K562 (cell line): ENCODE data around the gene LYPLA2. TPM values are rescaled to one million over a fixed set of nuclear protein-coding genes. Genes with fewer than 3 reads are reported as not detected.

Experiments
- C11orf30 ChIP-seq: fragments of 450-650 bp; IDR thresholded peaks from 2 replicates; pipeline ENCODE4 v1.6.1; 2016; ENCODE audit warnings: low read depth, mild to moderate bottlenecking
- CTCFL ChIP-seq: IDR thresholded peaks from 2 replicates; pipeline ENCODE4 v1.6.1; 2011; ENCODE audit warnings: borderline replicate concordance, low read depth, mild to moderate bottlenecking, moderate library complexity, low read length; ENCODE audit not compliant: insufficient read depth, poor library complexity, severe bottlenecking
- GABPA ChIP-seq: fragments of 200-800 bp; sonication (Bioruptor generic); conservative IDR thresholded peaks from 2 replicates; pipeline ENCODE4 v1.6.1; 2016; ENCODE audit warnings: low read depth, missing genetic modification characterization, missing compliant biosample characterization
- HDAC2 ChIP-seq: fragments of 450-650 bp; IDR thresholded peaks from 2 replicates; pipeline ENCODE4 v1.6.1; 2016; ENCODE audit warnings: mild to moderate bottlenecking
- ILF3 ChIP-seq: fragments of 450-650 bp; IDR thresholded peaks from 2 replicates; pipeline ENCODE4 v1.6.1; 2018; ENCODE audit warnings: antibody characterized with exemption, mild to moderate bottlenecking, moderate library complexity, borderline replicate concordance
- JUND ChIP-seq, 2 experiments: IDR thresholded peaks; 2 replicates in 1 of 2; 3 replicates in 1 of 2; pipeline ENCODE4 v1.6.1; 2011; ENCODE audit warnings: borderline replicate concordance in 2 of 2, low read depth in 2 of 2, low read length in 2 of 2, improper control_type of control experiment in 1 of 2, missing biosample characterization in 1 of 2, missing genetic modification characterization in 1 of 2, missing genetic modification reagents in 1 of 2
- KAT2B ChIP-seq: IDR thresholded peaks from one replicate; pipeline ENCODE4 v1.6.1; 2012; ENCODE audit warnings: low read depth, mild to moderate bottlenecking, control low read depth, inconsistent platforms, low read length, moderate library complexity
- MYC ChIP-seq, 2 experiments: fragments of 250-450 bp in 1 of 2; sonication (Bioruptor Pico) in 1 of 2; IDR thresholded peaks; 2 replicates each; pipeline versions ENCODE4 v1.5.1 to v1.6.1; 2012 to 2021; ENCODE audit warnings: low read depth in 2 of 2, borderline replicate concordance in 1 of 2, improper control_type of control experiment in 1 of 2, low read length in 1 of 2, mild to moderate bottlenecking in 1 of 2, moderate library complexity in 1 of 2
- PCBP2 ChIP-seq: fragments of 200-400 bp; formaldehyde crosslinking; IDR thresholded peaks from 2 replicates; pipeline ENCODE4 v1.6.1; 2018; ENCODE audit warnings: low read length, low read depth, mild to moderate bottlenecking, moderate library complexity; ENCODE audit not compliant: poor library complexity, severe bottlenecking
- PRMT5 ChIP-seq: sonication (generic); formaldehyde crosslinking; IDR thresholded peaks from 2 replicates; pipeline ENCODE4 v1.5.0; 2020; ENCODE audit warnings: missing genetic modification reagents
- SOX6 ChIP-seq: fragments of 450-650 bp; IDR thresholded peaks from 2 replicates; pipeline ENCODE4 v1.6.1; 2014; ENCODE audit warnings: mild to moderate bottlenecking
- TCF3 ChIP-seq: sonication (generic); formaldehyde crosslinking; IDR thresholded peaks from 2 replicates; pipeline ENCODE4 v1.4.0; 2020; ENCODE audit warnings: mild to moderate bottlenecking, missing genetic modification reagents
- ZBTB8A ChIP-seq: fragments of 450-650 bp; IDR thresholded peaks from 2 replicates; pipeline ENCODE4 v1.6.1; 2018; ENCODE audit warnings: mild to moderate bottlenecking, moderate library complexity; ENCODE audit not compliant: partially characterized antibody
- ZNF507 ChIP-seq: conservative IDR thresholded peaks from 2 replicates; pipeline ENCODE4 v1.6.1; 2017; ENCODE audit warnings: missing genetic modification characterization, missing compliant biosample characterization
- ZNF584 ChIP-seq: fragments of 200-800 bp; sonication (Bioruptor generic); IDR thresholded peaks from 2 replicates; pipeline ENCODE4 v1.6.1; 2016; ENCODE audit warnings: low read depth, mild to moderate bottlenecking, missing genetic modification characterization, missing compliant biosample characterization
- ZNF639 ChIP-seq, 2 experiments: fragments of 200-800 bp in 1 of 2; sonication (Bioruptor generic) in 1 of 2; sonication (generic) in 1 of 2; formaldehyde crosslinking in 1 of 2; IDR thresholded peaks in 1 of 2; conservative IDR thresholded peaks in 1 of 2; 2 replicates each; pipeline versions ENCODE4 v1.5.0 to v1.6.1; 2016 to 2020; ENCODE audit warnings: missing compliant biosample characterization in 1 of 2, missing genetic modification characterization in 1 of 2, missing genetic modification reagents in 1 of 2
- polyA plus RNA-seq, 8 experiments: library from polyadenylated mRNA; depleted of rRNA in 4 of 8; stranded (reverse) in 5 of 8; unstranded in 3 of 8; fragments of >200 nt; fragmentation: Nextera tagmentation in 2 of 8; fragmentation: Illumina TruSeq in 1 of 8; extraction: Ambion mirVana in 2 of 8; extraction: Trizol in 1 of 8; gene quantifications; 2 replicates each; pipeline versions ENCODE4 v1.2.1 to v1.2.3, GENCODE V29; 2011 to 2014; ENCODE audit warnings: inconsistent platforms in 1 of 8, missing spikeins in 1 of 8
- total RNA-seq, 7 experiments: library from RNA; depleted of rRNA in 6 of 7; stranded (reverse); fragments of >200 nt in 6 of 7; fragmentation: Illumina TruSeq in 2 of 7; extraction: Trizol in 2 of 7; gene quantifications; 2 replicates each; pipeline versions ENCODE4 v1.2.1 to v1.2.3, GENCODE V29; 2011 to 2021; ENCODE audit warnings: low replicate concordance in 1 of 7
- TF ChIP-seq, protein P1 (sequence below): fragments of 250-450 bp; sonication (Bioruptor Pico); IDR thresholded peaks from 2 replicates; pipeline ENCODE4 v1.9.0; 2021; ENCODE audit warnings: mild to moderate bottlenecking, inconsistent platforms
- TF ChIP-seq, protein P2 (sequence below): fragments of 250-450 bp; sonication (Bioruptor Pico); IDR thresholded peaks from 2 replicates; pipeline ENCODE4 v1.8.0; 2021; ENCODE audit warnings: moderate library complexity, mild to moderate bottlenecking, inconsistent platforms

Gene LYPLA2
- total and polyA plus RNA-seq, 9 of the 15 experiments (the other 6 are each of a cell fraction or from before 2014, with no cell fraction given), result 3.9 to 128 (median 60.1) TPM

GRCh38 chr1:23743287-23744152 is 47.4 kb upstream of the LYPLA2 start, which contains the start of gene ELOA (continued):
- TF ChIP-seq, protein P1, sequence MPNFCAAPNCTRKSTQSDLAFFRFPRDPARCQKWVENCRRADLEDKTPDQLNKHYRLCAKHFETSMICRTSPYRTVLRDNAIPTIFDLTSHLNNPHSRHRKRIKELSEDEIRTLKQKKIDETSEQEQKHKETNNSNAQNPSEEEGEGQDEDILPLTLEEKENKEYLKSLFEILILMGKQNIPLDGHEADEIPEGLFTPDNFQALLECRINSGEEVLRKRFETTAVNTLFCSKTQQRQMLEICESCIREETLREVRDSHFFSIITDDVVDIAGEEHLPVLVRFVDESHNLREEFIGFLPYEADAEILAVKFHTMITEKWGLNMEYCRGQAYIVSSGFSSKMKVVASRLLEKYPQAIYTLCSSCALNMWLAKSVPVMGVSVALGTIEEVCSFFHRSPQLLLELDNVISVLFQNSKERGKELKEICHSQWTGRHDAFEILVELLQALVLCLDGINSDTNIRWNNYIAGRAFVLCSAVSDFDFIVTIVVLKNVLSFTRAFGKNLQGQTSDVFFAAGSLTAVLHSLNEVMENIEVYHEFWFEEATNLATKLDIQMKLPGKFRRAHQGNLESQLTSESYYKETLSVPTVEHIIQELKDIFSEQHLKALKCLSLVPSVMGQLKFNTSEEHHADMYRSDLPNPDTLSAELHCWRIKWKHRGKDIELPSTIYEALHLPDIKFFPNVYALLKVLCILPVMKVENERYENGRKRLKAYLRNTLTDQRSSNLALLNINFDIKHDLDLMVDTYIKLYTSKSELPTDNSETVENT (CRISPR knock-in tag), result peak; percentile 58
- TF ChIP-seq GABPA (tag) (peak; percentile 97), JUND (IDR thresholded peaks at IDR 0.05; ENCODE audit: borderline replicate concordance, low read depth, low read length) (no peak), JUND (tag; IDR thresholded peaks at IDR 0.05; ENCODE audit: borderline replicate concordance, low read depth, low read length) (no peak; the same call in 2 of the 3 replicates), ZBTB8A (no peak), MYC (IDR thresholded peaks at IDR 0.05; ENCODE audit: low read depth, low read length) (peak; percentile 84), MYC (CRISPR knock-in tag; IDR thresholded peaks at IDR 0.05; ENCODE audit: borderline replicate concordance, low read depth) (no peak), C11orf30 (peak; percentile 83), ZNF507 (tag) (no peak), ZNF584 (CRISPR knock-in tag) (no peak), PCBP2 (peak; percentile 48), CTCFL (no peak), HDAC2 (no peak), KAT2B (no peak), PRMT5 (CRISPR knock-in tag) (no peak), ZNF639 (CRISPR knock-in tag; conservative IDR thresholded peaks at IDR 0.05 in 1 of 2, IDR thresholded peaks at IDR 0.05 in 1 of 2) (no peak; a peak in 1 of 4 replicates), ILF3 (no peak; the same call in 1 of the 2 replicates), SOX6 (no peak), TCF3 (CRISPR knock-in tag) (peak; percentile 31; the same call in 1 of the 2 replicates)
- TF ChIP-seq, protein P2, sequence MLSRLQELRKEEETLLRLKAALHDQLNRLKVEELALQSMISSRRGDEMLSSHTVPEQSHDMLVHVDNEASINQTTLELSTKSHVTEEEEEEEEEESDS (CRISPR knock-in tag), result no peak
